ENCODE data around the gene EIF4EBP3. TPM values are rescaled to one million over a fixed set of nuclear protein-coding genes. Genes with fewer than 3 reads are reported as not detected.
A peak's percentile ranks its signal among the peaks of the same experiment; 100 is the strongest.

Gene EIF4EBP3
- total and polyA plus RNA-seq, 9 of the 15 experiments (the other 6 are each of a cell fraction or from before 2014, with no cell fraction given), result 1.3 to 7.5 (median 3.8) TPM

- TF ChIP-seq RCOR1 (IDR thresholded peaks at IDR 0.05; ENCODE audit: borderline replicate concordance in 1 of 2, low read depth in 2 of 2, low read length in 2 of 2) (peak in 1 of 2 experiments; percentile 26; a peak in 1 of 4 replicates), ETV1 (tag; conservative IDR thresholded peaks at IDR 0.05; ENCODE audit: low read depth) (0 out of 2 replicates have a peak, but pooled peaks have one; percentile 33), SRSF1 (IDR thresholded peaks at IDR 0.05; ENCODE audit: low read depth, low read length) (no peak), E4F1 (CRISPR knock-in tag; IDR thresholded peaks at IDR 0.05; ENCODE audit: borderline replicate concordance) (no peak), GTF2A2 (tag; IDR thresholded peaks at IDR 0.05) (no peak), ZNF395 (CRISPR knock-in tag; IDR thresholded peaks at IDR 0.05) (0 out of 2 replicates have a peak, but pooled peaks have one; percentile 5), ZNF740 (CRISPR knock-in tag; IDR thresholded peaks at IDR 0.05) (peak; percentile 54; the same call in 1 of the 2 replicates), ZNF740 (tag; IDR thresholded peaks at IDR 0.05) (no peak), ESRRB (CRISPR knock-in tag; IDR thresholded peaks at IDR 0.05; ENCODE audit: borderline replicate concordance) (no peak), MED1 (CRISPR knock-in tag; IDR thresholded peaks at IDR 0.05; ENCODE audit: borderline replicate concordance) (no peak), POLR2H (tag; IDR thresholded peaks at IDR 0.05; ENCODE audit: low read depth) (peak; percentile 40; the same call in 1 of the 2 replicates), ZNF639 (CRISPR knock-in tag; conservative IDR thresholded peaks at IDR 0.05 in 1 of 2, IDR thresholded peaks at IDR 0.05 in 1 of 2) (no peak), CXXC5 (CRISPR knock-in tag; IDR thresholded peaks at IDR 0.05) (peak; percentile 72), POLR3G (IDR thresholded peaks at IDR 0.05; ENCODE audit: extremely low read depth, insufficient read length, insufficient replicate concordance) (no peak), SREBF1 (IDR thresholded peaks at IDR 0.05; ENCODE audit: borderline replicate concordance, low read depth, low read length) (0 out of 2 replicates have a peak, but pooled peaks have one; percentile 13), SIN3B (IDR thresholded peaks at IDR 0.05; ENCODE audit: low read depth) (no peak), MCM2 (IDR thresholded peaks at IDR 0.05; ENCODE audit: low read depth) (no peak), TRIM24 (IDR thresholded peaks at IDR 0.05) (no peak), CBX3 (IDR thresholded peaks at IDR 0.05; ENCODE audit: borderline replicate concordance in 1 of 2, low read length in 2 of 2) (peak in 1 of 2 experiments; percentile 53; a peak in 1 of 3 replicates), MAFG (tag; conservative IDR thresholded peaks at IDR 0.05) (no peak), TAF7 (tag; IDR thresholded peaks at IDR 0.05) (no peak)
Observed at GRCh38 chr5:140547508-140548299, at the start of gene EIF4EBP3 (continued).
